LNCaP clone FGC (cell line): ENCODE data around the gene DCUN1D4.

ENCODE experiments used
- DNase-seq: peaks from one replicate; pipeline ENCODE4 v3.0.0-alpha.2; 2011; ENCODE audit warnings: low read depth
- H3K4me3 ChIP-seq: 2 replicates; pipeline ENCODE4 v1.5.1; 2011; ENCODE audit warnings: mild to moderate bottlenecking, low read depth, low read length, control low read depth
- CTCF ChIP-seq: IDR thresholded peaks from 2 replicates; pipeline ENCODE4 v1.5.1; 2012; ENCODE audit warnings: mild to moderate bottlenecking; ENCODE audit not compliant: control insufficient read depth, insufficient read depth; ENCODE audit errors: extremely low read depth

DCUN1D4 gene

DNA sequence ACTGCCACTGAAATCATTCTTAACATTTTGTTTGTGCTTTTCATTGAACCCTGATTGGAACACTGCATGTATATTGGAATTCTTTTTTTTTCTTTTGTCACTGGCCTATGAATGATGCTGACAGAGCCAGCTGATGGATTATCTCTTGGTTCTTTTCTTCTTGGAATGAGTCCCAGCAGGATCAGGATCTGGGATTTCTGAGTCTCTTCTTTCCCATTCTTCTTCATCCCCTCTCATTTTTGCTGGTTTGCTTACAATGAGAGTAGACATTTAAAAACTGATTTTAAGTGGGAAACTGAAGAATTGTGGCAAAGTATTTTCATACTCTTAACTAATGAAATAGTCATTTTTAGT is 9.0 kb downstream of the DCUN1D4 start:
- TF ChIP-seq CTCF: no peak
- DNase-seq: no peak
- no peak overlapping the region for H3K4me3 ChIP-seq

GRCh38 chr4:51853027-51853682 is 10.2 kb downstream of the DCUN1D4 start:
- no peak overlapping the region for H3K4me3 ChIP-seq
- TF ChIP-seq CTCF: no peak
- DNase-seq: no peak

DNA sequence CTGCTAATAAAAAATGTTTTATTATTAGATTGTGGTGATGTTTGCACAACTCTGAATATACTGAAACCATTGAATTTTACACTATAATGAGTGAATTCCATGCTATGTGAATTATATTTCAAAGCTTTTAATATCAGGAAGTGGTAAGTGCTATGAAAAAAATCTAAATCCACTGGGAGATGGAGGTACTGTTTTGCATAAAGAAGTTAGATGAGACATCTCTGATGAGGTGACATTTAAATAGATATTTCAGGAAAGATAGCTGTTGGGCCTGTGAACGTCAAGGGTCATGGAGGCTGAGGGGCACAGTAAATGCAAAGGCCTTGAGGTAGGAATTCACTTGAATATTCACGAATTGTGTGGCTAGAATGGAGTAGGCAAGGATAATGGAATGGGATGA is 12.3 kb downstream of the DCUN1D4 start:
- TF ChIP-seq CTCF: no peak
- H3K4me3 ChIP-seq: no peak overlapping the region
- DNase-seq: no peak

DNA sequence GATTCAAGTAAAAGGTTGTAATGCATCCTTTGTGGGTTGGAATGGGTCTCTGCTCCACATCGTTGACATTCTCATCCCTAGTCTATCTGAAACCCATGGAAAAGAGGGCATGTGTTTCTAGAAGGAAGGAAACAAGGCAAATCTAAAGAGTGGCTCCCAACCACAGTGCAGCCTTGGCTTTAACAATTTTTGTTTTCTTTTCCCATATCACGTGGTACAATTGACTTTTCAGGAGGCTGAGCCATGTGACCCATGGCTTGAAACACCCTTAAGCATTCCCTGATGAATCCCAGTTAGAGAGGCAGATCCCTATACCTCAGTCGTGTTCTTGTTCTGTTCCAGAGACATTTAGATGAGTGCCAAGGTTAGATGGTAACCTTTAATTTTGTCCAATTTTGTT is 12.8 kb downstream of the DCUN1D4 start:
- TF ChIP-seq CTCF: no peak
- DNase-seq: no peak
- H3K4me3 ChIP-seq: no peak overlapping the region

- TF ChIP-seq CTCF: no peak
- peak; percentile 85 for DNase-seq
- peak overlapping the region; percentile 5; the same call in 1 of the 2 replicates for H3K4me3 ChIP-seq
Observed at GRCh38 chr4:51858605-51859202, 15.8 kb downstream of the DCUN1D4 start.

GRCh38 chr4:51859476-51860031 is 16.6 kb downstream of the DCUN1D4 start:
- H3K4me3 ChIP-seq: no peak overlapping the region
- TF ChIP-seq CTCF: no peak
- DNase-seq: no peak

DNA sequence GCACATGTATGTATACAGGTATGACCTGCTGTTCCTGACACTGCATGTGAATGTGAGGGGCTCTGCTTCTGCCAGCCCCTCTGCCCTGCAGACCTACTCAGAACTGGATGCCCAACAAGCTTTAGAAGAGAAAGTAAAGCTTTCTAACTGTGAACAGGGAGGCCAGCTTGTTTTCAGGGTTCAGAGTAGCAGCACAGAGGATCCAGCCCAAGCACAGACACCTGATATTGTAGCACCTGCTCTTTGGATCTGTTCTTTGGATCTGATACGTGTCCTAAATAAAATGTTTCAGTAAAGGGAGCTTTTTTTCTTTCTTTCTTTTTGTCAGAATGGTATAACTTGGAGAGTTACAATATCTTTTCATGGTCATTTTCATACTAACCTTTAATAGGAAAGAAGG is 19.2 kb downstream of the DCUN1D4 start:
- H3K4me3 ChIP-seq: no peak overlapping the region
- no peak for TF ChIP-seq CTCF
- DNase-seq: no peak
